ENCODE data around the gene STAG1.

DNA sequence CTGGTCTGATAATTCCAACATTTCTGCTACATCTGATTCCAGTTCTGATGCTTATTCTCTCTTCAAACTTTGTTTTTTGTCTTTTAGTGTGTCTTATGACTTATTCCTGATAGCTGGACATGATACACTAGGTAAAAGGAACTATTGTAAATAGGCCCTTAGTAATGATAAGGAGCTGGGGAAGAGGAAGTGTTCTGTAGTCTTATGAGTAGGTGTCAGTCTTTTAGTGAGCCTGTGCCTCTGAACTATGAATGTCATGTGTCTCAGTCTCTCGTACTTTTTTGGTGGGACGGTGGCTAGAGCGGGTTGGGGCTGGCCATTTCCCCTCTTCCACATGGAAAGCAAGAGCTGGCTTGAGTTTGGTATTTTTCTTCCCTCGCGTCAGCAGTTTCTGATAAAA is 460.9 kb downstream of the STAG1 start:
- TF ChIP-seq, protein P1, sequence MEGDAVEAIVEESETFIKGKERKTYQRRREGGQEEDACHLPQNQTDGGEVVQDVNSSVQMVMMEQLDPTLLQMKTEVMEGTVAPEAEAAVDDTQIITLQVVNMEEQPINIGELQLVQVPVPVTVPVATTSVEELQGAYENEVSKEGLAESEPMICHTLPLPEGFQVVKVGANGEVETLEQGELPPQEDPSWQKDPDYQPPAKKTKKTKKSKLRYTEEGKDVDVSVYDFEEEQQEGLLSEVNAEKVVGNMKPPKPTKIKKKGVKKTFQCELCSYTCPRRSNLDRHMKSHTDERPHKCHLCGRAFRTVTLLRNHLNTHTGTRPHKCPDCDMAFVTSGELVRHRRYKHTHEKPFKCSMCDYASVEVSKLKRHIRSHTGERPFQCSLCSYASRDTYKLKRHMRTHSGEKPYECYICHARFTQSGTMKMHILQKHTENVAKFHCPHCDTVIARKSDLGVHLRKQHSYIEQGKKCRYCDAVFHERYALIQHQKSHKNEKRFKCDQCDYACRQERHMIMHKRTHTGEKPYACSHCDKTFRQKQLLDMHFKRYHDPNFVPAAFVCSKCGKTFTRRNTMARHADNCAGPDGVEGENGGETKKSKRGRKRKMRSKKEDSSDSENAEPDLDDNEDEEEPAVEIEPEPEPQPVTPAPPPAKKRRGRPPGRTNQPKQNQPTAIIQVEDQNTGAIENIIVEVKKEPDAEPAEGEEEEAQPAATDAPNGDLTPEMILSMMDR (IDR thresholded peaks at IDR 0.05) = no peak
- no peak for TF ChIP-seq POLR2AphosphoS5 (IDR thresholded peaks at IDR 0.05)
- TF ChIP-seq POLR2A (IDR thresholded peaks at IDR 0.05; ENCODE audit: low read depth) = no peak

All from esophagus muscularis mucosa (tissue), 3 donors.